CD14-positive monocyte (primary cell): ENCODE results near the gene ABCG5. TPM values are rescaled to one million over a fixed set of nuclear protein-coding genes. Genes with fewer than 3 reads are reported as not detected.

Experiments used
- DNase-seq, 3 donors: peaks; one replicate each; pipeline ENCODE4 v3.0.0-alpha.2; 2011 to 2022
- H2AFZ ChIP-seq: 2 replicates; pipeline ENCODE4 v1.6.0; 2012; ENCODE audit warnings: mild to moderate bottlenecking, low read depth, low read length, inconsistent platforms; ENCODE audit not compliant: insufficient read depth, poor library complexity, severe bottlenecking
- H3K27ac ChIP-seq, 2 donors: 1 replicate in 1 of 2; 2 replicates in 1 of 2; pipeline ENCODE4 v1.5.1; 2012 to 2013; ENCODE audit warnings: low read length in 2 of 2, control low read depth in 1 of 2, inconsistent platforms in 1 of 2, low read depth in 1 of 2, mild to moderate bottlenecking in 1 of 2
- H3K27me3 ChIP-seq, 2 donors: one replicate each; pipeline versions ENCODE4 v1.6.0 to v1.6.1; 2011 to 2013; ENCODE audit warnings: low read length in 2 of 2; ENCODE audit not compliant: control insufficient read depth in 2 of 2, insufficient read depth in 2 of 2
- H3K36me3 ChIP-seq, 2 donors: replicated peaks in 1 of 2; 1 replicate in 1 of 2; 2 replicates in 1 of 2; pipeline versions ENCODE4 v1.5.1 to v1.6.1; 2012 to 2013; ENCODE audit warnings: low read length in 2 of 2, control low read depth in 1 of 2, inconsistent platforms in 1 of 2, mild to moderate bottlenecking in 1 of 2; ENCODE audit not compliant: insufficient read depth in 2 of 2, control insufficient read depth in 1 of 2
- H3K4me1 ChIP-seq, 2 donors: 1 replicate in 1 of 2; 2 replicates in 1 of 2; pipeline versions ENCODE4 v1.5.1 to v1.6.1; 2012 to 2013; ENCODE audit warnings: low read length in 2 of 2, control low read depth in 1 of 2, inconsistent platforms in 1 of 2, mild to moderate bottlenecking in 1 of 2, moderate library complexity in 1 of 2; ENCODE audit not compliant: insufficient read depth in 2 of 2, control insufficient read depth in 1 of 2
- H3K4me2 ChIP-seq: replicated peaks from 2 replicates; pipeline ENCODE3; 2012; ENCODE audit warnings: low read length, moderate library complexity, mild to moderate bottlenecking; ENCODE audit not compliant: poor library complexity, severe bottlenecking; ENCODE audit errors: extremely low read depth
- H3K4me3 ChIP-seq, 3 experiments: fragments of 200-600 bp in 1 of 3; sonication (generic) in 1 of 3; replicated peaks in 1 of 3; 1 replicate in 2 of 3; 2 replicates in 1 of 3; pipeline ENCODE4 v1.5.1; 2011 to 2013; ENCODE audit warnings: low read length in 3 of 3, mild to moderate bottlenecking in 3 of 3, control low read depth in 2 of 3, low read depth in 2 of 3, inconsistent platforms in 1 of 3, moderate library complexity in 1 of 3
- H3K79me2 ChIP-seq: 2 replicates; pipeline ENCODE4 v1.6.0; 2012; ENCODE audit warnings: mild to moderate bottlenecking, control low read depth, inconsistent platforms, low read length, moderate library complexity; ENCODE audit not compliant: insufficient read depth
- H3K9ac ChIP-seq: 2 replicates; pipeline ENCODE4 v1.6.0; 2017; ENCODE audit warnings: low read length, mild to moderate bottlenecking; ENCODE audit not compliant: insufficient read depth, poor library complexity, severe bottlenecking
- H3K9me3 ChIP-seq, 2 donors: replicated peaks in 1 of 2; 1 replicate in 1 of 2; 2 replicates in 1 of 2; pipeline versions ENCODE4 v1.5.1 to v1.6.1; 2012 to 2013; ENCODE audit warnings: low read length in 2 of 2, control low read depth in 1 of 2; ENCODE audit not compliant: control insufficient read depth in 1 of 2, insufficient read depth in 1 of 2
- H4K20me1 ChIP-seq: 2 replicates; pipeline ENCODE4 v1.6.0; 2012; ENCODE audit warnings: mild to moderate bottlenecking, low read length, control low read depth, moderate library complexity; ENCODE audit not compliant: insufficient read depth
- H3K27ac Mint-ChIP-seq, 7 donors: one replicate each; pipeline ENCODE4 v1.8.0; 2020; ENCODE audit warnings: mild to moderate bottlenecking in 7 of 7, mixed read lengths in 7 of 7, moderate library complexity in 6 of 7, inconsistent platforms in 2 of 7
- H3K27me3 Mint-ChIP-seq, 3 donors: one replicate each; pipeline ENCODE4 v1.8.0; 2021 to 2022; ENCODE audit warnings: low read depth in 3 of 3, mild to moderate bottlenecking in 3 of 3, mixed read lengths in 3 of 3, moderate library complexity in 3 of 3, inconsistent platforms in 1 of 3
- H3K36me3 Mint-ChIP-seq, 2 donors: one replicate each; pipeline ENCODE4 v1.8.0; 2020; ENCODE audit warnings: mixed read lengths in 2 of 2, inconsistent platforms in 1 of 2, mild to moderate bottlenecking in 1 of 2
- H3K4me1 Mint-ChIP-seq: one replicate; pipeline ENCODE4 v1.8.0; 2020; ENCODE audit warnings: mild to moderate bottlenecking, mixed read lengths
- H3K4me3 Mint-ChIP-seq, 2 donors: one replicate each; pipeline ENCODE4 v1.8.0; 2020; ENCODE audit warnings: mild to moderate bottlenecking in 2 of 2, mixed read lengths in 2 of 2, moderate library complexity in 1 of 2
- H3K9me3 Mint-ChIP-seq, 7 donors: one replicate each; pipeline ENCODE4 v1.8.0; 2020 to 2022; ENCODE audit warnings: mixed read lengths in 7 of 7, mild to moderate bottlenecking in 6 of 7, moderate library complexity in 6 of 7, inconsistent platforms in 2 of 7
- WGBS: methylation state at CpG from one replicate; pipeline ENCODE4 v1.1.5; 2013; ENCODE audit warnings: missing lambda C conversion rate; ENCODE audit not compliant: insufficient coverage; 5-methylcytosine and 5-hydroxymethylcytosine counted together
- intact Hi-C, 2 donors: fragments of 100-400 bp; cut with micrococcal nuclease; formaldehyde crosslinking; loops; one replicate each; pipeline versions ENCODE4 v1.15.0 to v1.15.1; 2023
- polyA plus RNA-seq, 3 donors: library from polyadenylated mRNA; depleted of rRNA in 1 of 3; unstranded in 2 of 3; stranded (reverse) in 1 of 3; fragments of 300-500 nt in 2 of 3; fragments of >200 nt in 1 of 3; fragmentation: Illumina TruSeq in 2 of 3; gene quantifications; 1 replicate in 2 of 3; 2 replicates in 1 of 3; pipeline ENCODE4 v1.2.3, GENCODE V29; 2012 to 2021
- TF ChIP-seq, protein P1 (sequence below): fragments of 200-600 bp; IDR thresholded peaks from one replicate; pipeline ENCODE4 v1.8.0; 2022; ENCODE audit warnings: antibody characterized with exemption, mild to moderate bottlenecking

Gene ABCG5
- polyA plus RNA-seq, 3 donors: not detected

DNA sequence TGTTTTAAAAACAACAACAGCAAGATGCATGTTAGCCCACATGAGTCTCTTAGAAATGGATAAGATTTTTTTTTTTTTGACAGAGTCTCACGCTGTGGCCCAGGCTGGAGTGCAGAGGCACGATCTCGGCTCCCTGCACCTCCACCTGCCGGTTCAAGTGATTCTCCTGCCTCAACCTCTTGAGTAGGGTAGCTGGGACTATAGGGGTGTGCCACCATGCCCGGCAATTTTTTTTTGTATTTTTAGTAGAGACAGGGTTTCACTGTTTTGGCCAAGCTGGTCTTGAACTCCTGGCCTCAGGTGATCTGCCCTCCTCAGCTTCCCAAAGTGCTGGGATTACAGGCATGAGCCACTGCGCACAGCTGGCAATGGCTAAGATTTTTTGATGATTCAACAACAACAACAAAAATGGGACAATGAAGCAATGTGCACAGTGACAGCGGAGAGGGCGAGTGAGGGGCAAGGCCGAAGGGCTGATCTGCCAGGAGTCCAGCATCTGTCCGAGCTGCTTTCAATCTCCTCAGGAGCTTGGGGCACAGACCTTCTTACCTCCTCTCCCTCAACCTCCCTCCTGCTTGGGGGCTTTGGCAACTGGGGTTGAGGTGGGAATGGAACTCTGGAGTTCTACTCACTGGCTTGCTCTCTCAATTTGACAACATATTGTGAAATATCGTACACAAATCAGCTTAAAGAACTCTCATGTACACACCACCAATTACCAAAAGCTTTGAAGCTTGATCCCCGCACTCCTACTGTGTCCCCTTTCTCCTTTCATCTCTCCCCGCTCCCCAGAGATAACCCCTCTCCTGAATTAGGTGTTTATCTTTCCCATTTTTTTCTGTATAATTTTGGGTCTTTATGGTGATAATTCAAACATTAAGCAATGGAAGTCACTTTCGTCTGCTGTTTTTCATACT is 3.6 kb upstream of the ABCG5 start:
- intact Hi-C loops: no loop called here
- H3K27ac Mint-ChIP-seq: no peak overlapping the region
- 93% methylated on average over 2 of the region's 14 CpGs for WGBS
- H3K9ac ChIP-seq: no peak overlapping the region
- TF ChIP-seq, protein P1, sequence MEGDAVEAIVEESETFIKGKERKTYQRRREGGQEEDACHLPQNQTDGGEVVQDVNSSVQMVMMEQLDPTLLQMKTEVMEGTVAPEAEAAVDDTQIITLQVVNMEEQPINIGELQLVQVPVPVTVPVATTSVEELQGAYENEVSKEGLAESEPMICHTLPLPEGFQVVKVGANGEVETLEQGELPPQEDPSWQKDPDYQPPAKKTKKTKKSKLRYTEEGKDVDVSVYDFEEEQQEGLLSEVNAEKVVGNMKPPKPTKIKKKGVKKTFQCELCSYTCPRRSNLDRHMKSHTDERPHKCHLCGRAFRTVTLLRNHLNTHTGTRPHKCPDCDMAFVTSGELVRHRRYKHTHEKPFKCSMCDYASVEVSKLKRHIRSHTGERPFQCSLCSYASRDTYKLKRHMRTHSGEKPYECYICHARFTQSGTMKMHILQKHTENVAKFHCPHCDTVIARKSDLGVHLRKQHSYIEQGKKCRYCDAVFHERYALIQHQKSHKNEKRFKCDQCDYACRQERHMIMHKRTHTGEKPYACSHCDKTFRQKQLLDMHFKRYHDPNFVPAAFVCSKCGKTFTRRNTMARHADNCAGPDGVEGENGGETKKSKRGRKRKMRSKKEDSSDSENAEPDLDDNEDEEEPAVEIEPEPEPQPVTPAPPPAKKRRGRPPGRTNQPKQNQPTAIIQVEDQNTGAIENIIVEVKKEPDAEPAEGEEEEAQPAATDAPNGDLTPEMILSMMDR: no peak
- H3K4me1 Mint-ChIP-seq: no peaks in the 10 kb centered on the region
- no peaks in the 10 kb centered on the region for H3K36me3 ChIP-seq
- no peaks in the 10 kb centered on the region for H4K20me1 ChIP-seq
- H3K27me3 ChIP-seq: no peaks in the 10 kb centered on the region
- no peaks in the 10 kb centered on the region for H3K79me2 ChIP-seq
- no peak overlapping the region for H2AFZ ChIP-seq
- H3K4me1 ChIP-seq: no peaks in the 10 kb centered on the region
- no peaks in the 10 kb centered on the region for H3K9me3 Mint-ChIP-seq
- H3K27me3 Mint-ChIP-seq: peaks cover 2 to 4% (median 3%) of the 10 kb centered on the region in 3 donors
- H3K36me3 Mint-ChIP-seq: no peaks in the 10 kb centered on the region
- no peak overlapping the region for H3K4me3 Mint-ChIP-seq
- H3K4me2 ChIP-seq: no peak overlapping the region
- no peak overlapping the region for H3K4me3 ChIP-seq
- DNase-seq: no peak
- H3K27ac ChIP-seq: no peak overlapping the region
- no peaks in the 10 kb centered on the region for H3K9me3 ChIP-seq

DNA sequence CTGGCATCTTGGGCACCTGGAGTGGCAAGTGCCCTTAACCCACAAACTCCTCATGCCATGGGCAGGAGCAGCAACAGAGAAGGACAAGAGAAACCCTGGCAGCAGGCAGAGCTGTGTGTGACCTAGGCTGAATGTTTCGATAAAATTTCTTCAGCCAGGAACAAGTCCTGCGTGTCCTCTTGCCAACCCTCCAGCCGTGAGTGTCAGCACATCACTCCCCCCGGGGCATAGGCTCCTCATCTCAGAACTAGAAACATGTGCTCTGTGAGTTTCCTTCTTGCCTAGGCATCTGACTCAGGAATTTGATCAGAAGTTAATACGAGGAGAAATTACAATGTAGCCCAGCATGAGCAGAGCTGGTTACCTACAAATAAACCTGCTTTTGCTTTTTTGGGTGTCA is 2.3 kb upstream of the ABCG5 start:
- Histone ChIP-seq H3K9me3 (no peaks in the 10 kb centered on the region), H2AFZ (no peak overlapping the region), H3K27me3 (no peaks in the 10 kb centered on the region), H3K9ac (no peak overlapping the region), H3K4me2 (no peak overlapping the region), H4K20me1 (no peaks in the 10 kb centered on the region), H3K4me3 (no peak overlapping the region), H3K79me2 (no peaks in the 10 kb centered on the region), H3K36me3 (no peaks in the 10 kb centered on the region), H3K27ac (no peak overlapping the region), H3K4me1 (no peaks in the 10 kb centered on the region)
- TF ChIP-seq, protein P1: no peak
- Mint-ChIP-seq H3K4me3 (no peak overlapping the region), H3K9me3 (no peaks in the 10 kb centered on the region), H3K4me1 (no peaks in the 10 kb centered on the region), H3K27me3 (peaks cover 0 to 3% (median 0%) of the 10 kb centered on the region in 3 donors), H3K27ac (no peak overlapping the region), H3K36me3 (no peaks in the 10 kb centered on the region)
- no peak for DNase-seq
- intact Hi-C loops: no loop called here
- 92% methylated on average over 5 of the region's 5 CpGs for WGBS
